ENCODE measurements around the gene PTCHD1. TPM values are rescaled to one million over a fixed set of nuclear protein-coding genes. Genes with fewer than 3 reads are reported as not detected.

Gene PTCHD1
- total RNA-seq, result under 0.01 TPM in 1 of 2 replicates, not detected in the other

DNA sequence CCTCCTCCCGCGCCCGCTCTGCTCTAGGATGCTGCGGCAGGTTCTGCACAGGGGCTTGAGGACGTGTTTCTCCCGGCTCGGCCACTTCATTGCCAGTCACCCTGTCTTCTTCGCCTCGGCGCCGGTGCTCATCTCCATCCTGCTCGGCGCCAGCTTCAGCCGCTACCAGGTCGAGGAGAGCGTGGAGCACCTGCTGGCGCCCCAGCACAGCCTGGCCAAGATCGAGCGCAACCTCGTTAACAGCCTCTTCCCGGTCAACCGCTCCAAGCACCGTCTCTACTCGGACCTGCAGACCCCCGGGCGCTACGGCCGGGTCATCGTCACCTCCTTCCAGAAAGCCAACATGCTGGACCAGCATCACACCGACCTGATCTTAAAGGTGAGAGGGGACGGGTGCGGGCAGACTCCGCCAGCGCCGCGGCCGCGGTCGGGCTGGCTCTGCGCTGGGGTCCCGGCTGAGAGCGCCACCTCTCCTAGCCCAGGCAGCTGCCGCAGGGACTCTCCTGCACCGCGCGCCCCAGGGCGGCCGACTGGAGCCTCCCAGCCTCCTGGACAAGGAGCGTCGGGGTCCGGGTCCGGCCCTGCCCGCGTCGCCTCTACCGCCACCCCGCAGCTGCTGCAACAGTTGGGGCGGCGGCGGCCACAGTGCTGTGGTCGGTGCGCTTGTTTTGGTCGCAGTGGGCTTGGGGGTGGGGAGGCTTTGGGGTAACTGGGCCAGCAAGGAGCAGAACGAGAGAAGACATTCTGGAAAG is at the start of gene PTCHD1:
Gene PTCHD1, plus strand, starts transcription at position 2 of the 752 bp plus-strand sequence. Its CDS starts 27 bp downstream, at position 29.

Measured in endothelial cell of coronary artery (primary cell).